Measurements from ENCODE around the gene TGFA.

GRCh38 chr2:70467831-70468779 is 85.5 kb downstream of the TGFA start:
- TF ChIP-seq CTCF (IDR thresholded peaks at IDR 0.05) = no peak
- TF ChIP-seq POLR2AphosphoS5 (IDR thresholded peaks at IDR 0.05; ENCODE audit: low read depth, low read length) = no peak
- TF ChIP-seq, protein P1, sequence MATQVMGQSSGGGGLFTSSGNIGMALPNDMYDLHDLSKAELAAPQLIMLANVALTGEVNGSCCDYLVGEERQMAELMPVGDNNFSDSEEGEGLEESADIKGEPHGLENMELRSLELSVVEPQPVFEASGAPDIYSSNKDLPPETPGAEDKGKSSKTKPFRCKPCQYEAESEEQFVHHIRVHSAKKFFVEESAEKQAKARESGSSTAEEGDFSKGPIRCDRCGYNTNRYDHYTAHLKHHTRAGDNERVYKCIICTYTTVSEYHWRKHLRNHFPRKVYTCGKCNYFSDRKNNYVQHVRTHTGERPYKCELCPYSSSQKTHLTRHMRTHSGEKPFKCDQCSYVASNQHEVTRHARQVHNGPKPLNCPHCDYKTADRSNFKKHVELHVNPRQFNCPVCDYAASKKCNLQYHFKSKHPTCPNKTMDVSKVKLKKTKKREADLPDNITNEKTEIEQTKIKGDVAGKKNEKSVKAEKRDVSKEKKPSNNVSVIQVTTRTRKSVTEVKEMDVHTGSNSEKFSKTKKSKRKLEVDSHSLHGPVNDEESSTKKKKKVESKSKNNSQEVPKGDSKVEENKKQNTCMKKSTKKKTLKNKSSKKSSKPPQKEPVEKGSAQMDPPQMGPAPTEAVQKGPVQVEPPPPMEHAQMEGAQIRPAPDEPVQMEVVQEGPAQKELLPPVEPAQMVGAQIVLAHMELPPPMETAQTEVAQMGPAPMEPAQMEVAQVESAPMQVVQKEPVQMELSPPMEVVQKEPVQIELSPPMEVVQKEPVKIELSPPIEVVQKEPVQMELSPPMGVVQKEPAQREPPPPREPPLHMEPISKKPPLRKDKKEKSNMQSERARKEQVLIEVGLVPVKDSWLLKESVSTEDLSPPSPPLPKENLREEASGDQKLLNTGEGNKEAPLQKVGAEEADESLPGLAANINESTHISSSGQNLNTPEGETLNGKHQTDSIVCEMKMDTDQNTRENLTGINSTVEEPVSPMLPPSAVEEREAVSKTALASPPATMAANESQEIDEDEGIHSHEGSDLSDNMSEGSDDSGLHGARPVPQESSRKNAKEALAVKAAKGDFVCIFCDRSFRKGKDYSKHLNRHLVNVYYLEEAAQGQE (IDR thresholded peaks at IDR 0.05; ENCODE audit: insufficient read depth in 1 of 2, low read depth in 2 of 2, low read length in 1 of 2) = no peak
- TF ChIP-seq SIN3A (IDR thresholded peaks at IDR 0.05; ENCODE audit: borderline replicate concordance, insufficient read depth, low read depth, low read length) = no peak
